Activated naive CD4-positive, alpha-beta T cell treated with anti-CD3 and anti-CD28 coated beads, Interleukin-2, amount 50 U/mL, for 72 hours (primary cell): ENCODE data around the gene EHBP1. TPM values are rescaled to one million over a fixed set of nuclear protein-coding genes. Genes with fewer than 3 reads are reported as not detected.
"Not testable (repeated sequence)": the region's sequence is repeated elsewhere in the genome, so short reads cannot be mapped to it uniquely, and the experiment has no call there.

Experiments used
- ATAC-seq, 2 donors: fragments of 150-1000 bp; cut with Tn5 transposase; 2 replicates each; pipeline ENCODE4 v1.10.0; 2021; ENCODE audit warnings: mild to moderate bottlenecking in 2 of 2, moderate library complexity in 2 of 2
- DNase-seq, 2 donors: peaks; one replicate each; pipeline ENCODE4 v3.0.0; 2021 to 2022; ENCODE audit warnings: low spot score in 2 of 2
- H3K27ac Mint-ChIP-seq, 2 donors: one replicate each; pipeline ENCODE4 v1.8.0; 2022; ENCODE audit warnings: mild to moderate bottlenecking in 2 of 2, mixed read lengths in 2 of 2
- H3K36me3 Mint-ChIP-seq, 2 donors: one replicate each; pipeline ENCODE4 v1.8.0; 2022; ENCODE audit warnings: mixed read lengths in 2 of 2
- H3K9me3 Mint-ChIP-seq, 2 donors: one replicate each; pipeline ENCODE4 v1.8.0; 2022; ENCODE audit warnings: mixed read lengths in 2 of 2
- total RNA-seq, 2 donors: library from RNA; stranded (reverse); gene quantifications; one replicate each; pipeline ENCODE4 v1.2.3, GENCODE V29; 2022

Gene EHBP1
- total RNA-seq, 2 donors from 2014 or later, result 22.0 to 39.7 TPM

GRCh38 chr2:63056107-63057050 lies 350.9 kb downstream of the EHBP1 start:
- DNase-seq, result peak in 1 of 2 donors; percentile 43
- H3K27ac Mint-ChIP-seq, result no peak overlapping the region
- peaks cover 0 to 3% of the 10 kb centered on the region in 2 donors for H3K9me3 Mint-ChIP-seq
- H3K36me3 Mint-ChIP-seq, result peaks cover 17 to 35% of the 10 kb centered on the region in 2 donors
- peak in 1 of 2 donors; percentile 58 for ATAC-seq

GRCh38 chr2:63057249-63058143 lies 352.0 kb downstream of the EHBP1 start:
- DNase-seq (peak in 1 of 2 donors; percentile 8), ATAC-seq (no peak)
- Mint-ChIP-seq H3K36me3 (peaks cover 17 to 30% of the 10 kb centered on the region in 2 donors), H3K27ac (no peak overlapping the region), H3K9me3 (peaks cover 0 to 3% of the 10 kb centered on the region in 2 donors)

- peaks cover 17 to 30% of the 10 kb centered on the region in 2 donors for H3K36me3 Mint-ChIP-seq
- no peak for ATAC-seq
- H3K9me3 Mint-ChIP-seq, result peaks cover 0 to 3% of the 10 kb centered on the region in 2 donors
- DNase-seq, result peak in 1 of 2 donors; percentile 19
- peak overlapping the region in 1 of 2 donors; percentile 44 for H3K27ac Mint-ChIP-seq
Measured at GRCh38 chr2:63058144-63058920, 352.8 kb downstream of the EHBP1 start.

- H3K36me3 Mint-ChIP-seq, result peaks cover 17 to 35% of the 10 kb centered on the region in 2 donors
- H3K27ac Mint-ChIP-seq, result no peak overlapping the region
- H3K9me3 Mint-ChIP-seq, result peaks cover 0 to 3% of the 10 kb centered on the region in 2 donors
- DNase-seq (peak in 1 of 2 donors; percentile 4), ATAC-seq (peak in 1 of 2 donors; percentile 17)
Measured at GRCh38 chr2:63058921-63059792, 353.6 kb downstream of the EHBP1 start.

GRCh38 chr2:63059793-63060471 lies 354.4 kb downstream of the EHBP1 start:
- Mint-ChIP-seq H3K27ac (peak overlapping the region in 1 of 2 donors; percentile 68), H3K36me3 (peaks cover 17 to 36% of the 10 kb centered on the region in 2 donors), H3K9me3 (peaks cover 0 to 3% of the 10 kb centered on the region in 2 donors)
- ATAC-seq (no peak), DNase-seq (no peak)

GRCh38 chr2:63060472-63060991 lies 355.0 kb downstream of the EHBP1 start:
- Mint-ChIP-seq H3K27ac (no peak overlapping the region), H3K36me3 (peaks cover 17 to 36% of the 10 kb centered on the region in 2 donors), H3K9me3 (peaks cover 0 to 3% of the 10 kb centered on the region in 2 donors)
- DNase-seq (no peak), ATAC-seq (no peak)

GRCh38 chr2:63064197-63064596 lies 358.7 kb downstream of the EHBP1 start:
- Mint-ChIP-seq H3K27ac (no peak overlapping the region), H3K36me3 (peaks cover 7 to 10% of the 10 kb centered on the region in 2 donors), H3K9me3 (peaks cover 0 to 3% of the 10 kb centered on the region in 2 donors)
- ATAC-seq (no peak), DNase-seq (no peak)

- ATAC-seq, result no peak
- Mint-ChIP-seq H3K27ac (no peak overlapping the region), H3K36me3 (peaks cover 7 to 10% of the 10 kb centered on the region in 2 donors), H3K9me3 (peaks cover 0 to 3% of the 10 kb centered on the region in 2 donors)
- no peak for DNase-seq
Measured at GRCh38 chr2:63064661-63065060, 359.1 kb downstream of the EHBP1 start.

- no peak for ATAC-seq
- Mint-ChIP-seq H3K36me3 (peaks cover 0 to 6% of the 10 kb centered on the region in 2 donors), H3K27ac (no peak overlapping the region), H3K9me3 (no peaks in the 10 kb centered on the region)
- DNase-seq, result no peak
Measured at GRCh38 chr2:63066265-63066664, 360.8 kb downstream of the EHBP1 start.

GRCh38 chr2:63066838-63067237 lies 361.3 kb downstream of the EHBP1 start:
- DNase-seq (no peak), ATAC-seq (no peak)
- H3K9me3 Mint-ChIP-seq, result no peaks in the 10 kb centered on the region

GRCh38 chr2:63071664-63072063 lies 366.2 kb downstream of the EHBP1 start:
- H3K27ac Mint-ChIP-seq, result no peak overlapping the region
- DNase-seq (no peak), ATAC-seq (no peak)

More at GRCh38 chr2:63066838-63067237, 361.3 kb downstream of the EHBP1 start:
- Mint-ChIP-seq H3K27ac (no peak overlapping the region), H3K36me3 (peaks cover 0 to 6% of the 10 kb centered on the region in 2 donors)

GRCh38 chr2:63073994-63074393 lies 368.5 kb downstream of the EHBP1 start:
- Mint-ChIP-seq H3K9me3 (no peaks in the 10 kb centered on the region), H3K36me3 (no peaks in the 10 kb centered on the region), H3K27ac (no peak overlapping the region)
- ATAC-seq (no peak), DNase-seq (no peak)

More at GRCh38 chr2:63071664-63072063, 366.2 kb downstream of the EHBP1 start:
- Mint-ChIP-seq H3K36me3 (no peaks in the 10 kb centered on the region), H3K9me3 (no peaks in the 10 kb centered on the region)

- DNase-seq, ATAC-seq, H3K36me3 Mint-ChIP-seq, H3K27ac Mint-ChIP-seq, H3K9me3 Mint-ChIP-seq: not testable (repeated sequence)
Measured at GRCh38 chr2:63074399-63074798, 368.9 kb downstream of the EHBP1 start.

GRCh38 chr2:63078852-63079606 lies 373.5 kb downstream of the EHBP1 start:
- ATAC-seq, result no peak

More at GRCh38 chr2:63078852-63079606, 373.5 kb downstream of the EHBP1 start:
- no peaks in the 10 kb centered on the region for H3K9me3 Mint-ChIP-seq
- H3K36me3 Mint-ChIP-seq, result no peaks in the 10 kb centered on the region
- no peak overlapping the region for H3K27ac Mint-ChIP-seq
- DNase-seq, result peak in 1 of 2 donors; percentile 7
